ENCODE data around the gene ENTPD8.
A peak's percentile ranks its signal among the peaks of the same experiment; 100 is the strongest.

The ENTPD8 gene

DNA sequence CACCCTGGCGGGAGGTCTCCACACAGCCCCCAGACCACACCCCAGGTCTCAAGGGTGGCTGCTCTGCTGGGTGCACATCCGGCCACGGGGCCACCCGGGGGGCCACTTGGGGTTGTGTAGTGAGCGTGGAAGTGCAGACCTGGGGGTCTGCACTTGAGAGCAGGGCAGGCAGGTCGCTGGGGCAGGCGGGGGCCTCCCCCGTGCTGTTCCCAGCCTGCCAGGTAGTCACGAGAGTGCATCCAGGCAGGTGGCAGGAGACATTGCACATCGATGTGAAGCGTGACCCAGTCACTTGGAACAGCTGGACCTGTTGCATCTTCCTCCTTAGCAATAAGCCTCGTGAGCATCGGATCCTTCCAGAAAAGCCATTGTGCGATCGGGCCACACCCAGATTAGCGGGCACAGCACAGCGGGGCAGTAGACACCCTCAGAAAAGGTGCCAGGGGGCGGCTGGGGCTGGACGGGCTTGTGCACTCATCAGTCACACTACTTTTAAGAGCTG is 4.8 kb upstream of the ENTPD8 start:
- DNase-seq, result no peak

- DNase-seq, result peak; percentile 75 to 78
Measured at GRCh38 chr9:137445275-137445807, 4.2 kb upstream of the ENTPD8 start.

DNA sequence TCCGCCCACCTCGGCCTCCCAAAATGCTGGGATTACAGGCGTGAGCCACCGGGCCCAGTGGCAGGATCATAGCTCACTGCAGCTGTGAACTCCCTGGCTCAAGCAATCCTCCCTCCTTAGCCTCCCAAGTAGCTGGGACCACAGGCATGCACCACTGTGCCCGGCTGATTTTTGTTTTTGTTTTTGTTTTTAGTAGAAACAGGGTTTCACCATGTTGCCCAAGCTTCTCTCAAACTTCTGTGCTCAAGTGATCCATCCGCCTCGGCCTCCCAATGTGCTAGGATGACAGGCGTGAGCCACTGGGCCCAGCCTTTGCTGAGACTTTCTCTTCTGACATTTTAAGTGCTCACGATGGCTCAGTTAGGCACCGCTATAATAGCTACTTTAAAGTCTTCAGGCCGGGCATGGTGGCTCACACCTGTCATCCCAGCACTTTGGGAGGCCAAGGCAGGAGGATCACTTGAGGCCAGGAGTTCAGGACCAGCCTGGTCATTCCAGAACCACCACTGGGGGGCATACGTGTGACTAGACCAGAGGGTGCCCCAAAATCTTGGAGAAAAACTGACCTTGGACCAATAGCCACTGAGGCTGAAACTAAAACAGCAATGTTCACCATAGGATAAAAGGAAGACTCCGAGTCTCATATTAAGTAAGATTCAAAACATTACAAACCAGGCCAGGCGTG is 3.1 kb upstream of the ENTPD8 start:
- no peak for DNase-seq

DNA sequence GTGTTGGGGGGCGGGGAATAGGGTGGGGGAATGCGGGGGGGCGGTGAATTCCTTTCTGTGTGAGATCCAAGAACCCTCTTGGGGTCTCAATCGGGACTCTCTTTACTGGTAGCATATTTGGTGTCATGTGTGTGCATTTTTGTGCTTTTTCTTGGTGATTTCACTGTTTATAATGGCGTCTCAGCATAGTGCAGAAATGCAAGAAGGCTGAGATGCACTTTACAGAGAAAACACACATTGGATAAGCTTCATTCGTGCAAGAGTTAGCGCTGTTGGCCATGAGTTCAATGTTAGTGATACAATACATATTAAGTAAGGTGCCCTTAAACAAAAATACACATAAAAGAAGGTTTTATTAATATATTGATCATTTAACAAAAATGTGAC is 771 bp upstream of the ENTPD8 start:
- no peak for DNase-seq

GRCh38 chr9:137439158-137439714 is 1.9 kb downstream of the ENTPD8 start:
- no peak for DNase-seq

DNA sequence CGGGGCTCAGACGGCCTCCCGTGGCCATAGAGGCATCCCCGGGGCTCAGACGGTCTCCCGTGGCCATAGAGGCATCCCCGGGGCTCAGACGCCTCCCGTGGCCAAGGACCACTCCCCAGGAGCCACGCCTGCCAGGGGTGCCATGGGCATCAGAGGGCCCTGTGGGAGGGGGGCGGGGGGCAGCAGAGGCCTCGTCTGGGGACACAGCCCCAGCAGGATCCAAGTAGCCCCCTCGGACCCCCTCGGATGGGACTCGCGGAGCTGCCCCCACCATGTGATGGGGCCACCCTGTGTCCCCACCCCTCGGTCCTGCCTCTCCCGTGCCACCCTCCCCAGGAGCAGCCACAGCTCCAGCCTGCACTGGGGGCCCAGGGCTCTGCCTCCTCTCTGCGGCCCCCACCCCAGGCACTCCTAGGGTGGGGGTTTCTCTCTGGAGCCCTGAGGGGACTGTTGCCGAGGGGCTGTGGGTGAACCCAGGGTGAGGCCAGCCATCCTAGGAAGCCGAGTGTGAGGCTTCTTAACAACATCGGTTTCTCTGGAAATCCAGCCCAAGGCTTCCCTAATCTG is 2.5 kb downstream of the ENTPD8 start:
- no peak for DNase-seq

DNA sequence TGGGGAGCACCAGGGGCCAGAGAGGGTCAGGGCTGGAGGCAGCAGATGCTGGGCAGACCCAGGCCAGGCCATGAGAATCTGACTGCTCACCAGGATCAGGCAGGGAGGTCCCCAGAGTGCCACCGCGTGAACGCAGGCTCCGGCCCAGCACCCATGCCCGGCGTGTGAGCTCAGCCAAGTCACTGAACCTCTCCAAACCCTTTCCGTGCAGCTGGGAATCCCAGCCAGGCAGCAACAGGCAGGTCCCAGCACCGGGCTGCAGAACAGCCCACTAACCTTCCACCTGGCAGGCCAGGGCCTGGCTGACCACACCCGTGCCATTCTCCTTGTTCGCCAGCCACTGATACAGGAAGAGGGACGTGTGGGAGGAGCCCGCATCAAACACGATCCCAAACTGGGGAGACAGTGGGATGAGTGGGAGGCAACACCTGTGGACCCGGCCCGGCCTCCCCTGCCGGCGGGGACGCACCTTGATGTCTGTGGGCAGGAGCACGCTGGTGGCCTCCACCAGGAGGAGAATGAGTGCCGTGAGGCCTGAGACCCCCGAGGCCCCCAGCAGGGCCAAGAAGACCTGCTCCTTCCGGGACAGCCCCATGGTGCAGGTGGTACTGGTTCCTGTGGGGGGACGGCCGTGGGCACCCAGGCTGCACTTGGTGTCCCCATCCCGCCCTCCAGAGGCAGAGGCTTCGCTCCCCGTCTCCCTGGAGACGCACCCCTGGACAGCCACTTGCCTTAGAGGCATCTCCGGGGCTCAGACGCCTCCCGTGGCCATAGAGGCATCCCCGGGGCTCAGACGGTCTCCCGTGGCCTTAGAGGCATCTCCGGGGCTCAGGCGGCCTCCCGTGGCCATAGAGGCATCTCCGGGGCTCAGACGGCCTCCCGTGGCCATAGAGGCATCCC is 3.2 kb downstream of the ENTPD8 start:
- no peak for DNase-seq

- DNase-seq, result no peak
Measured at GRCh38 chr9:137436761-137437600, 4.2 kb downstream of the ENTPD8 start.

DNA sequence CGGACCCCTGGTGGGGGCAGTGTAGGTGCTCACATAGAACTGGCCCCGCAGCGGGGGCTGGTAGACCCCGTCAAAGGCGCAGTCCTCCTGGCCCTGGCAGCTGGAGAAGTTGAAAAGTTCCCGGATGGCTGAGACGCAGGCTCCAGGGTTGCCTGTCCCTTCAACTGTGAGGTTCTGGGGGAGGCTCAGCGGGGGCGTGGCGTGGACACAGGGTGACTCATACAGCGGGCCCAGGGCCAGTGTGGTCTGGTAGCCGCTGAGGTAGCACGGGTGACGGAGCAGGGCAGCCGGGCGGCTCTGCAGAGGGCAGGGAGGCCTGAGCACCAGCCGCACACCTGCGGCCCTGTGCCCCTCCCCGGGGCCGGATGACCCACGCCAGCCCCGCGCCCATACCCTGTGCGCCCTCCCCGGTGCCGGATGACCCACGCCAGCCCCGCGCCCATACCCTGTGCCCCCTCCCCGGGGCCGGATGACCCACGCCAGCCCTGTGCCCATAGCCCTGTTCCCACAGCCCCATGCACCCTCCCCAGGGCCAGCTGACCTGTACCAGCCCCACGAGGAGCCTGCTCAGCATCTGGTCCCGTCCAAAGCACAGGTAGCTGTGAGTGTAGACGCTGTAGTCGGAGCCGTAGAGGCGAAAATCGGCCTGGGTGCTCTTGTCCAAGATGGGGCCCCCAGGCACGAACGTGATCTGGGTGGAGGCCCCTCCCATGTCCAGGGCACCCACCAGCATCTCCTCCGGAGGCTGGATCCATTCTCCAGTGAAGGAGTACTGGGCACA is 5.0 kb downstream of the ENTPD8 start:
- no peak for DNase-seq

GRCh38 chr9:137435381-137435891 is 5.7 kb downstream of the ENTPD8 start:
- DNase-seq, result no peak

DNA sequence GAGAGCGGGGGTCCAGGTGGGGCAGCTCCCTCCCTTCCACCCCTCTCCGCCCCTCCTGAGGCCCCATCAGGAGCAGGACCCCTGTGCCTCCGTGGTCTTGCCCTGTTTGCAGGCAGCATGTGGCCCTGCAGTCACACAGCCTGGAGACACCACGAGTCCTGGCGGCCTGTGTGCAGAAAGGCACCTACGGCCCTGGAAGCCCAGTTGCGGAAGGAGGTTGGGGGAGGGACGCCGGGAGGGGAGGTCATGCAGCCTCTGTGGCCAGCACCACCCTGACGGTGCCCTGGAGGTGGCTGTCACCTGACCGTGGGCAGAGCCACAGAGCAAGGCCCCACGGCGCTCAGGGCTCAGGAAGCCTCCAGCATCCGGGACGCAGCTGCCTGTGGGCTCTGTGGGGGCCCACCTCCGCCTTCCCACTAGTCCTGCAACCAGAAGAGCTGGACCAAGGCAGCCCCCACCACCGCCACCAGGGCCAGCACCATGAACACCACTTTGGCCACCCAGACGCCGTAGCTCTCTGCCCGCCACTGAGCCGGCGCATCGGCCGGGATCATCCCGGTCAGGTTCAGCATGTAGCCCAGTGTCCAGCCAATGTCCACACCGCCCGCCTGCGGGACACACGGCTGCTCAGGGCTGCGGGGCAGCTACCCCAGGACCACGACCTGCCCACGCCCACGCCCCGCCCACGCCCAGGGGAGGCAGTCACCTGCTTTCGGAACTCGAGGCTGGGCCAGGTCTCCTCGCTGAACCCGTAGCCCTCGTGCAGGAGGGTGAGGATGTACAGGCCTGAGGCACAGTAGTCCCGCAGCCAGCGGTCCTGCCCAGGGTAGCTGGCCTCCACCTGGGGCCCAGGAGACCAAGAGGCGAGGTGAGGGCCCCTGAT is 6.4 kb downstream of the ENTPD8 start:
- DNase-seq, result no peak

DNA sequence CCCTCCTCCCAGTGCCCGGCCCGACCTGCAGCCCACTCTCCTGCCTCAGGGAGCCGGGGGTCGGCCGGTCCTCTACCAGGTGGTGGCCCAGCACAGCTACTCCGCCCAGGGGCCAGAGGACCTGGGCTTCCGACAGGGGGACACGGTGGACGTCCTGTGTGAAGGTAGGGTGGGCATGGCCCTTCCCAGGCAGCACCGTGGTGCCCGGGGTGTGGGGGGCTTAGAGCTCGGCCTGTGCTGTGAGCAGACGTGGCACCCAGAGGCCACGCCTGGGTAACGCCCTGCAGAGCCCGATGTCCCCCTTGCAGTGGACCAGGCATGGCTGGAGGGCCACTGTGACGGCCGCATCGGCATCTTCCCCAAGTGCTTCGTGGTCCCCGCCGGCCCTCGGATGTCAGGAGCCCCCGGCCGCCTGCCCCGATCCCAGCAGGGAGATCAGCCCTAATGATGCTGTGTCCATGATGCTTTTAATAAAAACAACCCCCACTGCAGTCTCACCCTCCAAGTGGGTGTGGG is 7.2 kb downstream of the ENTPD8 start:
- DNase-seq, result no peak

DNA sequence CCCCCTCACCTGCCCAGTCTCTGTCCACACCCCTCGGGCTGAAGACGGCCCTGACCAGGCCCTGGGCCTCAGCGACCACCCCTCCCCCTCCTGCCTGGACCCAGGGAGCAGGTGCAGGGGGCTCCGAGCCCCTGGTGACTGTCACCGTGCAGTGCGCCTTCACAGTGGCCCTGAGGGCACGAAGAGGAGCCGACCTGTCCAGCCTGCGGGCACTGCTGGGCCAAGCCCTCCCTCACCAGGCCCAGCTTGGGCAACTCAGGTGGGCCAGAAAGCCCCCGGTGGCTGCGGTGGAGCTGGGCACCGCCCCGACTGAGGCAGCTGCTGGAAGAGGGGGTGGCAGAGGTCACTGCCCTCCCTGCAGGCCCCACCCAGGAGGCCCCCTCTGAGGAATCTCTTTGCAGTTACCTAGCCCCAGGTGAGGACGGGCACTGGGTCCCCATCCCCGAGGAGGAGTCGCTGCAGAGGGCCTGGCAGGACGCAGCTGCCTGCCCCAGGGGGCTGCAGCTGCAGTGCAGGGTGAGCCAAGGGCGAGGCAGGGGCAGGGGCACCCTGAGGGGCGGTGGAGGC is 7.7 kb downstream of the ENTPD8 start:
- DNase-seq, result no peak

DNA sequence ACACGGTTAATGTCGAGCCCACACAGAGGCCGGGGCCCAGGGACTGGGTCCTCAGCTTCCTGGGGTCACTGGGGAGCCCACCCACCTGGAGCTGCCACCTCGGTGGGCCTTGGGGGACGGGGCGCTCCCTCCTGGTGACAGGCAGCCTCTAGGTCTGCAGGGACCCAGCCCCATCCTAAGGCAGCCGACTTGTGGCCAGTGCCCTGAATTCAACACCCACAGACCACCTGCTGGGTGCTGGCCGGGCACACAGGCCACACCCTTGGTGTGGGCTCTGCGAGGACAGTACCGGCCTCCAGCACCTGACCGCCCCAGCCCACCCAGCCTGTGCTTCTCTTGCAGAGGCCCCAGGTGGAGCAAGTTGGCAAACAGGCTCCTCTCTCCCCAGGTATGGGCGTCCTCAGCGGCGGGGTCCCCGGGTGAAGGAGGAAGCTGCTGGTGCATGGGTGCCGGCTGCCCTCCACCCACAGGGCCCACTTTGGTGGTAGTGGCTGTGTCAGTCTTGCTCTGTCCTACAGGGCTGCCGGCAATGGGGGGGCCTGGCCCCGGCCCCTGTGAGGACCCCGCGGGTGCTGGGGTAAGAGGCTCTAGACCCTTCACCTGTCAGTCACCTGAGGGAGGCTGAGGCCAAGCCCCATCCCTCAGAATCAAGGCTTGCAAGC is 8.3 kb downstream of the ENTPD8 start:
- DNase-seq, result no peak

- DNase-seq, result no peak
Measured at GRCh38 chr9:137431416-137431931, 9.7 kb downstream of the ENTPD8 start.

GRCh38 chr9:137430723-137431415 is 10.3 kb downstream of the ENTPD8 start:
- no peak for DNase-seq

DNA sequence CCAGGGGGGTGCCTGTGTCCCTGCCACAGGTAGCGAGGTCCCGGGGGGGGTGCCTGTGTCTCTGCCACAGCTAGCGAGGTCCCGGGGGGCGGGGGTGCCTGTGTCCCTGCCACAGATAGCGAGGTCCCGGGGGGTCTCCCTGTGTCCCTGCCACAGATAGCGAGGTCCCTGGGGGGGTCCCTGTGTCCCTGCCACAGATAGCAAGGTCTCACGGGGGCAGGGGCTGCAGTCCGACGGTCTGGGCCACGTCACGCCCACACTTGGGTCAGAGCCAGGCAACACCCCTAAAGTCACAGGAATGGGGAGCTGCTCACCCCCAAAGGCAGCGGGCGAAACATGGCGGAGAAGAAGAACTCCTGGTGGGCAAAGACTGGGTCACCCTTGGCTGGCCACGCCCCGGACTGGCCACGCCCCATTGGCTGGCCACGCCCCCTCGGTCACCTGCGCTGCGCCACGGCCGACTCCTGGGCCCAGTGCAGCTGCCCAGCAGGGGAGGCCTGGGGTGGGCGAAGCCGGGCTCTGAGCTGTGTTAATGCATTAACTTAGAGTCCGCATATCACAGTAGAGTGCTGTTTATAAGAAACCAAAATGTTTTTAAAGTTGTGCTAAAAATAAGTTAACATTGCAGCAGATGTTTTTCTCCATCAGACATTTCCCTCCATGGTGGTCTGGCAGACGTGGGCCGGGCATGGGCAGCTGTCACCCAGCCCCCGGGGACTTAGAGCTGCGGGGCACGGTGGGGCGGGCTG is 11.0 kb downstream of the ENTPD8 start:
- DNase-seq, result no peak
